ENCODE data around the gene MIA2.
"Not testable (repeated sequence)": the region's sequence is repeated elsewhere in the genome, so short reads cannot be mapped to it uniquely, and the experiment has no call there.

Gene MIA2

DNA sequence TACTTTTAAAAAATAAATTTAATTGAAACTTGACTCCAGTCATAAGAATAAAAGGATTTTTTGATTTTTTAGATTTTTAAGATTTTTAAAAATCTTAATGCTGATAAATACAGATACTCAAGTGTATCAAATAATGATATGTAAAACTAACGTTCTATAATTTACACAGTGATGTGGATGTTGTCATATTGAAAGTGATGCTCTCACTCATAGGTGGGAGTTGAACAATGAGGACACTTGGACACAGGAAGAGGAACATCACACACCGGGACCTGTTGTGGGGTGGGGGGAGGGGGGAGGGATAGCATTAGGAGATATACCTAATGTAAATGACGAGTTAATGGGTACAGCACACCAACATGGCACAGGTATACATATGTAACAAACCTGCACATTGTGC is 66.7 kb downstream of the MIA2 start:
- not testable (repeated sequence) for H3K27ac ChIP-seq (ENCODE audit: insufficient read depth, low read depth, low read length, poor library complexity, severe bottlenecking); H3K4me3 ChIP-seq (ENCODE audit: insufficient read depth, low read depth, low read length); H3K4me1 ChIP-seq (ENCODE audit: control insufficient read depth, insufficient read depth, low read length); H3K9me3 ChIP-seq (ENCODE audit: control insufficient read depth, low read length); H3K27me3 ChIP-seq (ENCODE audit: control insufficient read depth, insufficient read depth, low read length, poor library complexity, severe bottlenecking); H3K36me3 ChIP-seq (ENCODE audit: control insufficient read depth, insufficient read depth, low read length)
- 83 to 100% methylated on average over 1 to 3 of the region's 3 CpGs for WGBS, 2 experiments

DNA sequence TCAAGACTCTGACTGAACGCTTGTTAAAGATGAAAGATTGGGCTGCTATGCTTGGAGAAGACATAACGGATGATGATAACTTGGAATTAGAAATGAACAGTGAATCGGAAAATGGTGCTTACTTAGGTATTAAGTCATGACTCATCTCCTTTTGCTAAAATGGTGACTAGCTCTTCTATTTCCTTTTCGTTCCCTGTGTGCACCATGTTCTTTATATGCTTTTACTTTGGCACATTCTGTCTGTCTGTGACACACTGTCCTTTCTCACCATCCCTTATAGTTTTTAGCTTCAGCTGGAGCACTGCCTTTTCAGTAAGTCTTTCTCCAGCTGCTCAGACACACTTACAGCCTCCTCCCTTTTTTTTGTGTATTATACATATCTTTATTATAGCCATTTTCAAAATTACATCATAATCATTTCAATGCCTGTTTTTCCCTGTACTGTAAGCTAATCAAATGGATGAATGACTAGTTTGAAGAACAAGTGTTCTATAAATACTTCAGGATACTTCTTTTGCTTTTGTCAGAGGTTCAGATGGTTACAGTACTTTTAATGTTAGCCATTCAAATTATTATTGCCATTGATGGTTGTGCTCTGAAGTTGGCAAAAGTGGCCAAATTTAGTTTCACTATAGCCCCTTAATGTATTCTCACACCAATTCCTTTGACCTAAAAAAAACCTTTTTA is 68.6 kb downstream of the MIA2 start:
- 93 to 95% methylated on average over 4 of the region's 4 CpGs for WGBS, 2 experiments
- no peaks in the 10 kb centered on the region for H3K36me3 ChIP-seq (ENCODE audit: control insufficient read depth, insufficient read depth, low read length)

DNA sequence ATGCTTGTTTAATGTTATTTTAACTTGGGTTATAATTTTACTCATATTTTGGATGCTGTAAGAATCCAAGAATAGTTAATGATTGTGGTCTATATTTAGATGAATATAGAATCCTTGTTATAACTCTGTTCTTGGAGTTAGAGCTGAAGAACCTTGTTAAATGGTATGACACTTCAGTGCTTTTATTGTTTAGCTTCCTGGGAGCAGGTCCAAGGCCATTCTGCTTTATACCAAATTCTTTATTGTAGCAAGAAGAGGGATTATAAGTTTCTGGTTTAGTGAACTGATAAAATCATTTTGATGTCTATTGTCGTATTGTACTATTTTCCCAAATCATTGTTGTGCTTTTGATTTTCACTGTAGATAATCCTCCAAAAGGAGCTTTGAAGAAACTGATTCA is 69.4 kb downstream of the MIA2 start:
- H3K4me1 ChIP-seq (ENCODE audit: control insufficient read depth, insufficient read depth, low read length) = no peaks in the 10 kb centered on the region
- H3K27me3 ChIP-seq (ENCODE audit: control insufficient read depth, insufficient read depth, low read length, poor library complexity, severe bottlenecking) = no peaks in the 10 kb centered on the region
- 100% methylated on average over 1 of the region's 1 CpG for WGBS, 2 experiments
- H3K36me3 ChIP-seq (ENCODE audit: control insufficient read depth, insufficient read depth, low read length) = no peaks in the 10 kb centered on the region
- H3K9me3 ChIP-seq (ENCODE audit: control insufficient read depth, low read length) = no peaks in the 10 kb centered on the region
- no peak overlapping the region for H3K27ac ChIP-seq (ENCODE audit: insufficient read depth, low read depth, low read length, poor library complexity, severe bottlenecking)
- no peak overlapping the region for H3K4me3 ChIP-seq (ENCODE audit: insufficient read depth, low read depth, low read length)

More for the DNA sequence above, 68.6 kb downstream of the MIA2 start:
- no peaks in the 10 kb centered on the region for H3K4me1 ChIP-seq (ENCODE audit: control insufficient read depth, insufficient read depth, low read length)
- no peak overlapping the region for H3K4me3 ChIP-seq (ENCODE audit: insufficient read depth, low read depth, low read length)
- H3K27ac ChIP-seq (ENCODE audit: insufficient read depth, low read depth, low read length, poor library complexity, severe bottlenecking) = no peak overlapping the region
- H3K9me3 ChIP-seq (ENCODE audit: control insufficient read depth, low read length) = no peaks in the 10 kb centered on the region
- no peaks in the 10 kb centered on the region for H3K27me3 ChIP-seq (ENCODE audit: control insufficient read depth, insufficient read depth, low read length, poor library complexity, severe bottlenecking)

DNA sequence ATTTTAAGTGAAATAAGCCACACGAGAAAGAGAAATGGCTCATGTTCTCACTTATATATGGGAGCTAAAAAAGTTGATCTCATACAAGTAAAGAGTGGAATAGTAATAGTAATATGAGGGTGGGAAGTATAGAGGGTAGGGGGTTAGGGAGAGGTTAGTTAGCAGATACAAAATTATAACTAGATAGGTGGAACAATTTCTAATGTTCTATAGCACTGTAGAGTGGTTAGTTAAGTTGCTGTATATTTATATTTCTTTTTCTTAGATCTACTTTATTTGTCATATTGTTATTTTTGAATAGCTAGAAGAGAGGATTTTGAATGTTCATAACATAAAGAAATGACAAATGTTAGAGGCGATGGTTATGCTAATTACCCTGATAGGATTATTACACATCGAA is 74.1 kb downstream of the MIA2 start:
- H3K27ac ChIP-seq (ENCODE audit: insufficient read depth, low read depth, low read length, poor library complexity, severe bottlenecking) = no peak overlapping the region
- H3K9me3 ChIP-seq (ENCODE audit: control insufficient read depth, low read length) = no peaks in the 10 kb centered on the region
- H3K4me1 ChIP-seq (ENCODE audit: control insufficient read depth, insufficient read depth, low read length) = no peaks in the 10 kb centered on the region
- H3K27me3 ChIP-seq (ENCODE audit: control insufficient read depth, insufficient read depth, low read length, poor library complexity, severe bottlenecking) = no peaks in the 10 kb centered on the region
- peaks cover 3% of the 10 kb centered on the region for H3K36me3 ChIP-seq (ENCODE audit: control insufficient read depth, insufficient read depth, low read length)
- H3K4me3 ChIP-seq (ENCODE audit: insufficient read depth, low read depth, low read length) = no peak overlapping the region
- 97 to 100% methylated on average over 1 to 3 of the region's 3 CpGs for WGBS, 2 experiments

DNA sequence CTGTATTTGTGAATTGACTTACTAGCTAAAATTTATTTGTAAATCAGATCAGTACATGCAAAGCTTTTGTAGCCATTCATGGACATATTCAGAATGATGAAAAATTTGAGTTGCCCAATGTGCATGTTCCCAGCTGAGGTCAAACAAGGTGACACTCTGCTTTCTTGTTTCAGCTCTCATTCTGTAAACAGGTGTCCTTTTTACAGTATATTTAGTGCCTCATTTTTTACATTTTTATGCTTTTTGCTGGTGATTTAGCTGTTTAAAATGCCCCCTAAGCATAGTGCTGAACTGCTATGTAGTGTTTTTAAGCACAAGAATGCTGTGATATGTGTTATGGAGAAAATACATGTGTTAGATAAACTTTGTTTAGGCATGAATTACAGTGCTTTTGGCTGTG is 76.3 kb downstream of the MIA2 start:
- H3K4me1 ChIP-seq (ENCODE audit: control insufficient read depth, insufficient read depth, low read length) = no peaks in the 10 kb centered on the region
- no peaks in the 10 kb centered on the region for H3K27me3 ChIP-seq (ENCODE audit: control insufficient read depth, insufficient read depth, low read length, poor library complexity, severe bottlenecking)
- H3K36me3 ChIP-seq (ENCODE audit: control insufficient read depth, insufficient read depth, low read length) = peaks cover 3% of the 10 kb centered on the region
- no peak overlapping the region for H3K4me3 ChIP-seq (ENCODE audit: insufficient read depth, low read depth, low read length)
- H3K27ac ChIP-seq (ENCODE audit: insufficient read depth, low read depth, low read length, poor library complexity, severe bottlenecking) = no peak overlapping the region
- no peaks in the 10 kb centered on the region for H3K9me3 ChIP-seq (ENCODE audit: control insufficient read depth, low read length)

DNA sequence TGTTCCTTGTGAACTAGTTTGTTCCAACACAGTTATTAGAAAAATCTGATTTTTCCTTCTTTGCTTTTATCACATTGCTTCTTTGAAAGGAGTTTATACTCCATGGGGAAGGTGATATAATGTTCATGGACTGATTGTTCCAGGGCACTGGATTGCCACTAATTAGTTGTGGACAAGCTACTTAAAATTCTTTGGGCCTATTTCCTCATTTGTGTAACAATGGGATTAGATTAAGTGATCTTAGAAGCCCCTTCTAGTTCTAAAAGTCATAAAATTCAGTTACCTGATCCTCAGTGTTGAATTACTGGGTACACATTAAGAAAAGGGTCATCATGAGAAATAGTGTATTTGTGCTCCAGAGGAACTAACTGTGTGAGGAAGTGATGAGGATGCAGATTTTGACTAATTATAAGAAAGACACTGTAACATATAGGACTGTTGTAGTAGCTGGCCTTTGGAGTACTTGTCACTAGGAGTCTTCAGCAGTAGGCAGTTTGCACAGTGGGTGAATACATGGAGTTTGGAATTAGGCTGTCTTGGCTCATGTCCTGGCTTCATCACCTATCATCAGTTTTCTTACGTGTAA is 82.2 kb downstream of the MIA2 start:
- no peaks in the 10 kb centered on the region for H3K4me1 ChIP-seq (ENCODE audit: control insufficient read depth, insufficient read depth, low read length)
- H3K9me3 ChIP-seq (ENCODE audit: control insufficient read depth, low read length) = no peaks in the 10 kb centered on the region
- 94 to 97% methylated on average over 1 of the region's 1 CpG for WGBS, 2 experiments
- H3K4me3 ChIP-seq (ENCODE audit: insufficient read depth, low read depth, low read length) = no peak overlapping the region
- no peaks in the 10 kb centered on the region for H3K36me3 ChIP-seq (ENCODE audit: control insufficient read depth, insufficient read depth, low read length)
- H3K27me3 ChIP-seq (ENCODE audit: control insufficient read depth, insufficient read depth, low read length, poor library complexity, severe bottlenecking) = no peaks in the 10 kb centered on the region
- no peak overlapping the region for H3K27ac ChIP-seq (ENCODE audit: insufficient read depth, low read depth, low read length, poor library complexity, severe bottlenecking)

DNA sequence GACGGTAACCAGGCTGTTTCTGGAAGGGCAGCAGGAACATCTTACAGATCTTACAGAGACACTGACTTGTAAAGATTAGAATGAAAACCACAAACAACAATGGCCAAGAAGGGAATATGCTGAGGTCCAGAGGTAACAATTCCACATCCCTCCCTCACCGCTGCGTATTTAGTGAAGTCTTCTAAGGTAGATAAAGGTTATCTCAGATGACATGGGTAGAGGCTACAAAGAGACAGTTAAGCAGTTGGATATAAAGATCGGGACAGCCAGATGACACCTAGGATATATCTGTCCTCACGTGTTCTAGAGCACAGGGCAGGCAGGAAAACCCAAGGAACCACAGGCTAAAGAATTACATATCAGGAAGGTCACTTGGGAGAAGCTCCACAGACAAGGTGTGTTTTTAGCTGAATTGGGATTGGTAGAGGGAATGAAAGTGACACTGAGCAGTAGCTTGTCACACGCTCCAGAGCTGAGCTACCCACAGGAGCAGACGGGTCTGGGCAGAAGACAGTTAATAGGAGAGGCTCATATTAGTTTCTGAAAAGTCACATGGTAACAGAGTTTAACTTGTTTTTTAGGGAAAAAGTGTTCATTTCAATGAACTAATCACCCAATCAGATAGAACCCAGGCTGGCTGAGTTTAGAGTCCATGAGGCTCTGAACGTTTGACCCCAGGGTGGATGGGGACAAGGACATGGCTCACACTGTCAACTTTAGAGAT is 83.3 kb downstream of the MIA2 start:
- Histone ChIP-seq H3K27ac (ENCODE audit: insufficient read depth, low read depth, low read length, poor library complexity, severe bottlenecking) (no peak overlapping the region), H3K27me3 (ENCODE audit: control insufficient read depth, insufficient read depth, low read length, poor library complexity, severe bottlenecking) (no peaks in the 10 kb centered on the region), H3K9me3 (ENCODE audit: control insufficient read depth, low read length) (no peaks in the 10 kb centered on the region), H3K36me3 (ENCODE audit: control insufficient read depth, insufficient read depth, low read length) (no peaks in the 10 kb centered on the region), H3K4me3 (ENCODE audit: insufficient read depth, low read depth, low read length) (no peak overlapping the region), H3K4me1 (ENCODE audit: control insufficient read depth, insufficient read depth, low read length) (no peaks in the 10 kb centered on the region)
- 96 to 97% methylated on average over 8 of the region's 8 CpGs for WGBS, 2 experiments

DNA sequence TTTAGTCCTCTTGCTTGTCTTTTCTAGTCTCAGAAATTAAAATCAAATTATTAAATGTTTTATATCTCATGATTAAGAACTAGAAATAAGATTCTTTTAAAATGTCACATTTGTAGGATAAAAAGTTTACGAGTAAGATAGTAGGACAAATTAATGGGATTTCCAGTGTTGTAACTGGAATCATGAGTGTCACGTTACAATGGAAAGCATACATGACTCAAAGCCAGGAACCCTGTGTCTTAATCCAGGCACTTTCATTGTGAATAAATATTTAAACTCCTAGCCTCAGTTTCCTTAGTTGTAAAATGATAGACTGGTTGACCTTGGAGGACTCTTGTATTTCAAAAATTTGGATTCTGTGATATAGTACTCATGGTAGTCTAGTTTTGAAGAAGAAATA is 84.9 kb downstream of the MIA2 start:
- H3K4me3 ChIP-seq (ENCODE audit: insufficient read depth, low read depth, low read length) = no peak overlapping the region
- no peak overlapping the region for H3K27ac ChIP-seq (ENCODE audit: insufficient read depth, low read depth, low read length, poor library complexity, severe bottlenecking)
- H3K9me3 ChIP-seq (ENCODE audit: control insufficient read depth, low read length) = no peaks in the 10 kb centered on the region
- 92 to 95% methylated on average over 2 of the region's 2 CpGs for WGBS, 2 experiments
- H3K4me1 ChIP-seq (ENCODE audit: control insufficient read depth, insufficient read depth, low read length) = no peaks in the 10 kb centered on the region
- H3K27me3 ChIP-seq (ENCODE audit: control insufficient read depth, insufficient read depth, low read length, poor library complexity, severe bottlenecking) = no peaks in the 10 kb centered on the region
- H3K36me3 ChIP-seq (ENCODE audit: control insufficient read depth, insufficient read depth, low read length) = no peaks in the 10 kb centered on the region

DNA sequence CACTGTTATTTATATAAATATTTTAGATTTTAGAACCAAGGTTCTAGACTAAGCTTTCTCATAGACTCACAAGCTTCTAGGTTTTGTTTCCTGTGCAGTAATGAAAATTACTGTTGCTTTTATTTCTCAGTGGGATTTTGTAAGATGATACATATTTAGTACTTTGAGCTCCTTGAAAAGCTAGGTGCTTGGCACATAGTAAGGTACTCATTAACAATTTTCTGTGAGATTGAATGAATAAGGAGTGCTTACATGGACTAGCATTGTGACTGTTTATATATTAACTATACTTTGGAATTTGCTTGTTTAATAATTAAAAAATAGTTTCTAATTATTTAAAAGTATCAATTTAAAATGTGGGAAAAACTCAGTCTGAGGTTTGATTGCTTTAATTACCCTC is 85.7 kb downstream of the MIA2 start:
- Histone ChIP-seq H3K9me3 (ENCODE audit: control insufficient read depth, low read length) (no peaks in the 10 kb centered on the region), H3K36me3 (ENCODE audit: control insufficient read depth, insufficient read depth, low read length) (no peaks in the 10 kb centered on the region), H3K27ac (ENCODE audit: insufficient read depth, low read depth, low read length, poor library complexity, severe bottlenecking) (no peak overlapping the region), H3K4me1 (ENCODE audit: control insufficient read depth, insufficient read depth, low read length) (no peaks in the 10 kb centered on the region), H3K27me3 (ENCODE audit: control insufficient read depth, insufficient read depth, low read length, poor library complexity, severe bottlenecking) (no peaks in the 10 kb centered on the region), H3K4me3 (ENCODE audit: insufficient read depth, low read depth, low read length) (no peak overlapping the region)

DNA sequence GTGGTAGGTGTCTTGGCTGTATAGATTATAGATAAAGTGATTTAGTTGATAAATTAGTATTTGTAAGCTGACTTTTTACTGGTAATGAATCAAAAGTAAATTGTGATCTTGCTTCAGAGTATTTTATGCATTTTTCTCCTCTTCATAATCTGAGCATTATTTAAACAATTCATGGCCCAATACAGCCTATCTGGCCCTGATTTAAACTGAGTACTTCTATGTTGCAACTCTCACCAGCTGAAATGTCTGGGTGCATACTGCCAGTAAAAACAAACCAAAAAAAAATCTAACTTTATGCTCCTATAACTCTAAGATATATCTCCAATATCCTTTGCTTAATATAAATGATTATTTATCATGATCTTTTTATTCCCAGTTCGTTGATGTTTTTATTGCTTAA is 86.6 kb downstream of the MIA2 start:
- WGBS, 2 experiments = no CpG with 5 or more reads among the region's 1 CpG
- Histone ChIP-seq H3K36me3 (ENCODE audit: control insufficient read depth, insufficient read depth, low read length) (no peaks in the 10 kb centered on the region), H3K27ac (ENCODE audit: insufficient read depth, low read depth, low read length, poor library complexity, severe bottlenecking) (no peak overlapping the region), H3K27me3 (ENCODE audit: control insufficient read depth, insufficient read depth, low read length, poor library complexity, severe bottlenecking) (no peaks in the 10 kb centered on the region), H3K4me3 (ENCODE audit: insufficient read depth, low read depth, low read length) (no peak overlapping the region), H3K9me3 (ENCODE audit: control insufficient read depth, low read length) (no peaks in the 10 kb centered on the region), H3K4me1 (ENCODE audit: control insufficient read depth, insufficient read depth, low read length) (no peaks in the 10 kb centered on the region)

Data from ectodermal cell (in vitro differentiated cells).